Dedifferentiated amniotic fluid mesenchymal stem cell (primary cell): Measurements from ENCODE around the gene RNF141.

Experiments used
- DNase-seq: peaks from one replicate; pipeline ENCODE4 v3.0.0-alpha.2; 2016; ENCODE audit errors: extremely low spot score

Gene RNF141

GRCh38 chr11:10480760-10481159 is 60.2 kb downstream of the RNF141 start:
- DNase-seq, result no peak

GRCh38 chr11:10480026-10480425 is 61.0 kb downstream of the RNF141 start:
- no peak for DNase-seq

GRCh38 chr11:10478574-10479550 is 62.1 kb downstream of the RNF141 start:
- DNase-seq, result no peak

GRCh38 chr11:10478066-10478465 is 62.9 kb downstream of the RNF141 start:
- no peak for DNase-seq

GRCh38 chr11:10477690-10478046 is 63.3 kb downstream of the RNF141 start:
- no peak for DNase-seq

- no peak for DNase-seq
Measured at GRCh38 chr11:10476927-10477689, 63.9 kb downstream of the RNF141 start.

GRCh38 chr11:10476342-10476741 is 64.6 kb downstream of the RNF141 start:
- no peak for DNase-seq

- no peak for DNase-seq
Measured at GRCh38 chr11:10474551-10474950, 66.4 kb downstream of the RNF141 start.

DNA sequence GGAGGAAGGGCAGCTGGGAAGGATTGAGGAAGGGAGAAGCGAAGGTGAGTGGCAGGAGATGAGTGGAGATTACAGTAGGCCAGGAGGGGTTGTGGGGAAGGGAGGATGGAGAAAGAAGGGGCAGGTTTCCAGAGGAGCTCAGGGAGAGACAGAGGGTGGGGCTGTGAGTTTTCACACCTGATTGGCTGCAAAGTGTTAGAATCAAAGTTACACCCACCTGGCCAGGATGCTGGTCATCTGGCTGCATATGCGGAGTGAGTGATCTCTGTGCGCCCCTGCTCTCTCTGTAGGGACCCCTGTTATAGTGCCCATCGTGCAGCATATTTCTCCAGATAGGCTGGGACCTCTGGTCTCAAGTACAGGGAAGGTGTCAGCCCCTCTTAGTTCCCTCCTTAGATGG is 67.6 kb downstream of the RNF141 start:
- DNase-seq, result no peak

DNA sequence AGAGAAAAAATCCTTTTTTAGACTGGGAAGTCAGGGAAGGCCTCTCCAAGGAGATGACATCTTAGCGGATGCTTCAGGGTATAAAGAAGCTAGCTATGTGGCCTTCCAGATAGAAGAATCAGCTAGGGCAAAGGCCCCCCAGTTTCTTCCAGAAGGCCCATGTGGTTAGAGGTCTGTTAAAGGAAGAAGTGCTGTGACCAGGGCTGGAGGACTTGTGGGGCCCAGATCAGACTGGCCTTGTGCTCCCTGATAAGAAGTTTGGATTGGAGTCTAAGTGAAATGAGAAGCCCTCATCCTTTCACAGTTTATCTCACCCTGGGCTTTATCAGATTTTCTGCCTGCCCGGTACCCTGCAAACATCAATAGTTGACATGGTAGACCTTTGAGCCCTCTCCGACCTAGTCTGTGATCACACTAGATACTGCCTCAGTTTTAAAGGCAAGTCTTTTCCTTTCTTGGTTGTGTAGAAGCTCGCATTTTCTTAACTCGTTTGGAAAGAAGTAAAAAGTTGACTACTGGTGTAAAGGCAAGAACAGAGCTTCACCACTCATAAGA is 78.2 kb downstream of the RNF141 start:
- no peak for DNase-seq
